Panc1 (cell line): ENCODE data around the gene CCM2L.
A peak's percentile ranks its signal among the peaks of the same experiment; 100 is the strongest.

Experiments
- CTCF ChIP-seq: fragments of 450-650 bp; IDR thresholded peaks from 2 replicates; pipeline ENCODE4 v1.5.1; 2017; ENCODE audit warnings: mild to moderate bottlenecking
- POLR2AphosphoS5 ChIP-seq: IDR thresholded peaks from 2 replicates; pipeline ENCODE4 v1.6.1; 2012; ENCODE audit warnings: mild to moderate bottlenecking, low read depth, low read length, moderate library complexity
- REST ChIP-seq, 2 experiments: IDR thresholded peaks; 2 replicates each; pipeline ENCODE4 v1.6.1; 2011 to 2012; ENCODE audit warnings: low read depth in 2 of 2, control low read depth in 1 of 2, low read length in 1 of 2, mild to moderate bottlenecking in 1 of 2, moderate library complexity in 1 of 2; ENCODE audit not compliant: insufficient read depth in 1 of 2
- SIN3A ChIP-seq: IDR thresholded peaks from 2 replicates; pipeline ENCODE4 v1.6.1; 2012; ENCODE audit warnings: low read depth, mild to moderate bottlenecking, low read length, moderate library complexity, borderline replicate concordance; ENCODE audit not compliant: insufficient read depth
- TCF7L2 ChIP-seq: IDR thresholded peaks from 2 replicates; pipeline ENCODE4 v1.6.1; 2011; ENCODE audit warnings: mild to moderate bottlenecking, low read depth, low read length, inconsistent platforms

GRCh38 chr20:32034581-32035425 lies 24.6 kb downstream of the CCM2L start:
- TF ChIP-seq CTCF (peak; percentile 79), POLR2AphosphoS5 (no peak), REST (IDR thresholded peaks at IDR 0.05; ENCODE audit: insufficient read depth in 1 of 2, low read depth in 2 of 2, low read length in 1 of 2) (no peak), SIN3A (no peak), TCF7L2 (no peak)
